Measurements from ENCODE around the gene LHX1.

- TF ChIP-seq CTCF (IDR thresholded peaks at IDR 0.05), result no peak
- TF ChIP-seq POLR2A (IDR thresholded peaks at IDR 0.05), result no peak
Measured at GRCh38 chr17:36907407-36907806, 29.9 kb upstream of the LHX1 start.
